Large intestine (tissue), 3 donors: ENCODE data around the gene CISH. TPM values are rescaled to one million over a fixed set of nuclear protein-coding genes. Genes with fewer than 3 reads are reported as not detected.

ENCODE experiments used
- DNase-seq, 2 donors: peaks; one replicate each; pipeline versions ENCODE4 v3.0.0 to v3.0.0-alpha.2; 2013
- H3K27ac ChIP-seq: one replicate; pipeline ENCODE4 v1.5.1; 2013; ENCODE audit warnings: low read length
- H3K27me3 ChIP-seq: 2 replicates; pipeline ENCODE4 v1.6.1; 2013; ENCODE audit warnings: low read length; ENCODE audit not compliant: control insufficient read depth, insufficient read depth
- H3K36me3 ChIP-seq: 2 replicates; pipeline ENCODE4 v1.6.1; 2013; ENCODE audit warnings: low read length; ENCODE audit not compliant: control insufficient read depth, insufficient read depth
- H3K4me1 ChIP-seq: one replicate; pipeline ENCODE4 v1.6.1; 2013; ENCODE audit warnings: low read length; ENCODE audit not compliant: control insufficient read depth, insufficient read depth
- H3K4me3 ChIP-seq: one replicate; pipeline ENCODE4 v1.5.1; 2013; ENCODE audit warnings: low read length
- H3K9me3 ChIP-seq: one replicate; pipeline ENCODE4 v1.6.1; 2013; ENCODE audit warnings: mild to moderate bottlenecking, low read depth, low read length, moderate library complexity; ENCODE audit not compliant: control insufficient read depth
- WGBS: methylation state at CpG from one replicate; pipeline ENCODE4 v1.1.5; 2013; ENCODE audit warnings: low lambda C conversion rate; ENCODE audit not compliant: insufficient coverage; 5-methylcytosine and 5-hydroxymethylcytosine counted together
- polyA plus RNA-seq: library from polyadenylated mRNA; unstranded; fragments of 120-200 nt; gene quantifications from one replicate; pipeline ENCODE4 v1.2.1, GENCODE V29; 2013

CISH gene
- polyA plus RNA-seq, 1 donor: 47.8 TPM

GRCh38 chr3:50562861-50563260 is 48.7 kb downstream of the CISH start:
- Histone ChIP-seq H3K27ac (no peak overlapping the region), H3K4me3 (no peak overlapping the region), H3K9me3 (no peaks in the 10 kb centered on the region), H3K27me3 (peaks cover 15% of the 10 kb centered on the region), H3K4me1 (peaks cover 6% of the 10 kb centered on the region), H3K36me3 (no peaks in the 10 kb centered on the region)
- WGBS: no CpG with 5 or more reads among the region's 2 CpGs
- no peak for DNase-seq

GRCh38 chr3:50559702-50560101 is 51.9 kb downstream of the CISH start:
- Histone ChIP-seq H3K27ac (no peak overlapping the region), H3K36me3 (no peaks in the 10 kb centered on the region), H3K27me3 (no peaks in the 10 kb centered on the region), H3K4me1 (no peaks in the 10 kb centered on the region), H3K9me3 (no peaks in the 10 kb centered on the region), H3K4me3 (no peak overlapping the region)
- DNase-seq: no peak

GRCh38 chr3:50557915-50558314 is 53.7 kb downstream of the CISH start:
- Histone ChIP-seq H3K4me1 (no peaks in the 10 kb centered on the region), H3K9me3 (no peaks in the 10 kb centered on the region), H3K27me3 (no peaks in the 10 kb centered on the region), H3K36me3 (no peaks in the 10 kb centered on the region), H3K27ac (no peak overlapping the region), H3K4me3 (no peak overlapping the region)
- DNase-seq: peak in 1 of 2 donors; percentile 13
- WGBS: no CpG with 5 or more reads among the region's 7 CpGs

GRCh38 chr3:50557106-50557505 is 54.5 kb downstream of the CISH start:
- no peak overlapping the region for H3K27ac ChIP-seq
- H3K4me3 ChIP-seq: no peak overlapping the region
- no CpG with 5 or more reads among the region's 8 CpGs for WGBS
- H3K4me1 ChIP-seq: no peaks in the 10 kb centered on the region
- DNase-seq: no peak
- H3K36me3 ChIP-seq: no peaks in the 10 kb centered on the region
- H3K27me3 ChIP-seq: no peaks in the 10 kb centered on the region
- H3K9me3 ChIP-seq: no peaks in the 10 kb centered on the region

Other genes with a start within 250 kb of the CISH start
- gene CACNA2D2, start 108.1 kb downstream of the CISH start, polyA plus RNA-seq: 7.5 TPM
- 6.8 TPM for gene C3orf18, start 44.0 kb downstream of the CISH start, polyA plus RNA-seq
- gene HEMK1, start 42.3 kb downstream of the CISH start, polyA plus RNA-seq: 29.9 TPM
- gene MAPKAPK3, start 5.4 kb upstream of the CISH start, polyA plus RNA-seq: 81.6 TPM
- gene DOCK3, start 63.2 kb upstream of the CISH start, polyA plus RNA-seq: 0.81 TPM